DMS53 treated with DMSO at 0.1 percent for 48 hours (cell line): ENCODE measurements around the gene PPIB.

Experiments
- DNase-seq: peaks from one replicate; lab custom pipeline; 2025; ENCODE audit not compliant: unreplicated experiment; lab: John Stamatoyannopoulos, UW

The PPIB gene

GRCh38 chr15:64158363-64159134 is 4.3 kb downstream of the PPIB start:
- DNase-seq: no peak

- no peak for DNase-seq
Observed at GRCh38 chr15:64157599-64158125, 5.2 kb downstream of the PPIB start.

- no peak for DNase-seq
Observed at GRCh38 chr15:64156652-64157331, 6.0 kb downstream of the PPIB start.

- DNase-seq: no peak
Observed at GRCh38 chr15:64155802-64156651, 6.8 kb downstream of the PPIB start.

- DNase-seq: peak; percentile 80
Observed at GRCh38 chr15:64153480-64154367, 9.1 kb downstream of the PPIB start.

- peak; percentile 27 for DNase-seq
Observed at GRCh38 chr15:64152507-64153387, 10.1 kb downstream of the PPIB start.

GRCh38 chr15:64151727-64152506 is 10.9 kb downstream of the PPIB start, which contains the start of gene SNX22:
Gene SNX22, plus strand, starts transcription at chr15:64151731. Its CDS starts 45 bp downstream, at chr15:64151776.
- no peak for DNase-seq

GRCh38 chr15:64149893-64150578 is 12.8 kb downstream of the PPIB start:
- DNase-seq: no peak

- DNase-seq: no peak
Observed at GRCh38 chr15:64149424-64149823, 13.4 kb downstream of the PPIB start.

- no peak for DNase-seq
Observed at GRCh38 chr15:64148581-64148980, 14.2 kb downstream of the PPIB start.

GRCh38 chr15:64148168-64148567 is 14.7 kb downstream of the PPIB start:
- no peak for DNase-seq

GRCh38 chr15:64146885-64147681 is 15.7 kb downstream of the PPIB start:
- no peak for DNase-seq

GRCh38 chr15:64146520-64146884 is 16.3 kb downstream of the PPIB start:
- DNase-seq: no peak

GRCh38 chr15:64146041-64146440 is 16.8 kb downstream of the PPIB start:
- DNase-seq: no peak

GRCh38 chr15:64144565-64145281 is 18.1 kb downstream of the PPIB start:
- no peak for DNase-seq

GRCh38 chr15:64144192-64144564 is 18.6 kb downstream of the PPIB start:
- DNase-seq: no peak

- no peak for DNase-seq
Observed at GRCh38 chr15:64143276-64143675, 19.5 kb downstream of the PPIB start.
